Measurements from ENCODE around the gene SLC4A3. TPM values are rescaled to one million over a fixed set of nuclear protein-coding genes. Genes with fewer than 3 reads are reported as not detected.

The SLC4A3 gene
- total and polyA plus RNA-seq, 9 donors = 5.5 to 15.9 (median 11.0) TPM

GRCh38 chr2:219688560-219689445 lies 61.4 kb downstream of the SLC4A3 start:
- 73% methylated on average over 11 of the region's 23 CpGs for WGBS (ENCODE audit: insufficient coverage)
- peak; percentile 43 for DNase-seq
- Histone ChIP-seq H3K4me3 (ENCODE audit: low read length) (no peak overlapping the region), H3K27me3 (ENCODE audit: control insufficient read depth, insufficient read depth, low read length) (peaks cover 3% of the 10 kb centered on the region), H3K36me3 (ENCODE audit: control insufficient read depth, insufficient read depth, low read length) (no peaks in the 10 kb centered on the region), H3K4me1 (ENCODE audit: control insufficient read depth, insufficient read depth, low read length) (peaks cover 14% of the 10 kb centered on the region), H3K27ac (ENCODE audit: low read length) (no peak overlapping the region), H3K9me3 (replicated peaks; ENCODE audit: control insufficient read depth, low read depth, low read length) (no peaks in the 10 kb centered on the region)

GRCh38 chr2:219689676-219690628 lies 62.5 kb downstream of the SLC4A3 start:
- 65% methylated on average over 8 of the region's 17 CpGs for WGBS (ENCODE audit: insufficient coverage)
- H3K4me1 ChIP-seq (ENCODE audit: control insufficient read depth, insufficient read depth, low read length) = peaks cover 14% of the 10 kb centered on the region
- peak; percentile 71 for DNase-seq
- H3K27ac ChIP-seq (ENCODE audit: low read length) = no peak overlapping the region
- peaks cover 3% of the 10 kb centered on the region for H3K27me3 ChIP-seq (ENCODE audit: control insufficient read depth, insufficient read depth, low read length)
- no peak overlapping the region for H3K4me3 ChIP-seq (ENCODE audit: low read length)
- H3K36me3 ChIP-seq (ENCODE audit: control insufficient read depth, insufficient read depth, low read length) = no peaks in the 10 kb centered on the region
- H3K9me3 ChIP-seq (replicated peaks; ENCODE audit: control insufficient read depth, low read depth, low read length) = no peaks in the 10 kb centered on the region

- Histone ChIP-seq H3K4me3 (ENCODE audit: low read length) (no peak overlapping the region), H3K27me3 (ENCODE audit: control insufficient read depth, insufficient read depth, low read length) (peaks cover 3% of the 10 kb centered on the region), H3K9me3 (replicated peaks; ENCODE audit: control insufficient read depth, low read depth, low read length) (peaks cover 3% of the 10 kb centered on the region), H3K4me1 (ENCODE audit: control insufficient read depth, insufficient read depth, low read length) (peaks cover 9% of the 10 kb centered on the region), H3K36me3 (ENCODE audit: control insufficient read depth, insufficient read depth, low read length) (no peaks in the 10 kb centered on the region), H3K27ac (ENCODE audit: low read length) (no peak overlapping the region)
- no peak for DNase-seq
- 83% methylated on average over 6 of the region's 10 CpGs for WGBS (ENCODE audit: insufficient coverage)
Measured at GRCh38 chr2:219691571-219691970, 64.1 kb downstream of the SLC4A3 start.

Other genes starting within 250 kb of the SLC4A3 start
- gene DNPEP, start 239.7 kb upstream of the SLC4A3 start, total RNA-seq = 24.5 TPM
- 10 to 100 TPM; 28.6 to 48.5 (median 39.7) TPM for gene DNPEP, start 239.7 kb upstream of the SLC4A3 start, polyA plus RNA-seq (ENCODE audit: insufficient read depth in 1 of 8, insufficient read length in 8 of 8, low replicate concordance in 1 of 8)
- gene DES, start 209.3 kb upstream of the SLC4A3 start, total RNA-seq = 2,854 TPM
- gene DES, start 209.3 kb upstream of the SLC4A3 start, polyA plus RNA-seq (ENCODE audit: insufficient read depth in 1 of 8, insufficient read length in 8 of 8, low replicate concordance in 1 of 8) = 1,000 to 10,000 TPM; 2,139 to 4,335 (median 3,881) TPM
- 176 TPM for gene SPEG, start 192.8 kb upstream of the SLC4A3 start, total RNA-seq
- 100 to 1,000 TPM in 5 of 8 donors, 10 to 100 TPM in 3; 66.5 to 177 (median 143) TPM for gene SPEG, start 192.8 kb upstream of the SLC4A3 start, polyA plus RNA-seq (ENCODE audit: insufficient read depth in 1 of 8, insufficient read length in 8 of 8, low replicate concordance in 1 of 8)
- 28.7 TPM for gene GMPPA, start 128.7 kb upstream of the SLC4A3 start, total RNA-seq
- gene GMPPA, start 128.7 kb upstream of the SLC4A3 start, polyA plus RNA-seq (ENCODE audit: insufficient read depth in 1 of 8, insufficient read length in 8 of 8, low replicate concordance in 1 of 8) = 10 to 100 TPM; 23.4 to 34.3 (median 27.4) TPM
- 0.44 TPM for gene ASIC4, start 113.1 kb upstream of the SLC4A3 start, total RNA-seq
- under 1 TPM; 0.12 to 0.51 (median 0.34) TPM for gene ASIC4, start 113.1 kb upstream of the SLC4A3 start, polyA plus RNA-seq (ENCODE audit: insufficient read depth in 1 of 8, insufficient read length in 8 of 8, low replicate concordance in 1 of 8)
- 58.8 TPM for gene CHPF, start 83.8 kb upstream of the SLC4A3 start, total RNA-seq
- gene CHPF, start 83.8 kb upstream of the SLC4A3 start, polyA plus RNA-seq (ENCODE audit: insufficient read depth in 1 of 8, insufficient read length in 8 of 8, low replicate concordance in 1 of 8) = 10 to 100 TPM; 46.1 to 74.6 (median 64.6) TPM
- gene TMEM198, start 83.6 kb upstream of the SLC4A3 start, total RNA-seq = 1.2 TPM
- gene TMEM198, start 83.6 kb upstream of the SLC4A3 start, polyA plus RNA-seq (ENCODE audit: insufficient read depth in 1 of 8, insufficient read length in 8 of 8, low replicate concordance in 1 of 8) = 1 to 10 TPM; 2.6 to 4.6 (median 3.1) TPM
- 120 TPM for gene OBSL1, start 56.1 kb upstream of the SLC4A3 start, total RNA-seq
- 100 to 1,000 TPM; 117 to 193 (median 165) TPM for gene OBSL1, start 56.1 kb upstream of the SLC4A3 start, polyA plus RNA-seq (ENCODE audit: insufficient read depth in 1 of 8, insufficient read length in 8 of 8, low replicate concordance in 1 of 8)
- gene INHA, start 55.3 kb upstream of the SLC4A3 start, total RNA-seq = 0.27 TPM
- gene INHA, start 55.3 kb upstream of the SLC4A3 start, polyA plus RNA-seq (ENCODE audit: insufficient read depth in 1 of 8, insufficient read length in 8 of 8, low replicate concordance in 1 of 8) = 1 to 10 TPM in 1 of 8 donors, under 1 TPM in 7; 0.26 to 1.3 (median 0.84) TPM
- 12.7 TPM for gene STK11IP, start 29.8 kb upstream of the SLC4A3 start, total RNA-seq
- gene STK11IP, start 29.8 kb upstream of the SLC4A3 start, polyA plus RNA-seq (ENCODE audit: insufficient read depth in 1 of 8, insufficient read length in 8 of 8, low replicate concordance in 1 of 8) = 10 to 100 TPM; 13.3 to 23.8 (median 19.2) TPM

Data from muscle of leg (tissue), 11 donors.